HCT116 (cell line): ENCODE measurements around the gene RPS6KA6. TPM values are rescaled to one million over a fixed set of nuclear protein-coding genes. Genes with fewer than 3 reads are reported as not detected.
A peak's percentile ranks its signal among the peaks of the same experiment; 100 is the strongest.

Experiments
- ATAC-seq: fragments of 200-7000 bp; cut with Tn5 transposase; 2 replicates; pipeline ENCODE4 v1.9.1; 2020; ENCODE audit warnings: mild to moderate bottlenecking, moderate library complexity
- BruUV-seq: library from RNA; stranded (reverse); fragments of 400-500 nt; replicated peaks from 2 replicates; lab custom pipeline; 2021; lab: Mats Ljungman, UMichigan
- CTCF ChIA-PET: fragments of 300-600 bp; sonication (Branson Sonifier 250); formaldehyde crosslinking; loops from one replicate; lab custom pipeline; 2021; ENCODE audit warnings: antibody characterized with exemption; lab: Charles Lee
- POLR2A ChIA-PET: fragments of 300-600, 350-600 bp; sonication (Branson Sonifier 250); formaldehyde crosslinking; loops from one replicate; lab custom pipeline; 2021; ENCODE audit warnings: antibody characterized with exemption; lab: Charles Lee
- RAD21 ChIA-PET, 2 experiments: fragments of 300-600 bp; sonication (Branson Sonifier 250); formaldehyde crosslinking; loops; one replicate each; lab custom pipeline; 2023; ENCODE audit warnings: low total read pairs in 2 of 2; ENCODE audit not compliant: uncharacterized antibody in 2 of 2, unreplicated experiment in 2 of 2, low non-redundant PET in 1 of 2; lab: Charles Lee
- DNase-seq: peaks from one replicate; pipeline ENCODE4 v3.0.0-alpha.2; 2010; ENCODE audit warnings: low read depth, low spot score
- H2AFZ ChIP-seq: fragments of 200-600 bp; shearing (Covaris generic), sonication (generic); 2 replicates; pipeline ENCODE4 v1.6.1; 2017; ENCODE audit warnings: low read depth, mixed run types, mixed read lengths, antibody characterized with exemption, low read length; ENCODE audit not compliant: poor library complexity, severe bottlenecking
- H3K27ac ChIP-seq: 2 replicates; pipeline ENCODE4 v1.5.1; 2012; ENCODE audit warnings: low read depth, low read length
- H3K27me3 ChIP-seq: fragments of 200-600 bp; sonication (generic); 2 replicates; pipeline ENCODE4 v1.6.1; 2016; ENCODE audit warnings: mixed run types, low read length, mixed read lengths; ENCODE audit not compliant: insufficient read depth
- H3K36me3 ChIP-seq, 2 experiments: fragments of 200-500 bp in 1 of 2; fragments of 200-600 bp in 1 of 2; sonication (Bioruptor generic) in 1 of 2; sonication (generic) in 1 of 2; 2 replicates each; pipeline versions ENCODE4 v1.5.1 to v1.6.1; 2014 to 2016; ENCODE audit warnings: low read length in 2 of 2, inconsistent platforms in 1 of 2, mixed read lengths in 1 of 2, mixed run types in 1 of 2; ENCODE audit not compliant: insufficient read depth in 2 of 2, control insufficient read depth in 1 of 2
- H3K4me1 ChIP-seq, 2 experiments: fragments of 200-600 bp in 1 of 2; sonication (generic) in 1 of 2; 2 replicates each; pipeline versions ENCODE4 v1.5.1 to v1.6.1; 2012 to 2017; ENCODE audit warnings: low read length in 2 of 2, inconsistent platforms in 1 of 2, mild to moderate bottlenecking in 1 of 2, mixed read lengths in 1 of 2, mixed run types in 1 of 2, moderate library complexity in 1 of 2; ENCODE audit not compliant: insufficient read depth in 2 of 2, control insufficient read depth in 1 of 2
- H3K4me2 ChIP-seq: fragments of 200-600 bp; sonication (generic); 2 replicates; pipeline ENCODE4 v1.6.1; 2017; ENCODE audit warnings: mixed run types, low read length, mixed read lengths
- H3K4me3 ChIP-seq, 2 experiments: fragments of 200-600 bp in 1 of 2; sonication (generic) in 1 of 2; replicated peaks in 1 of 2; 2 replicates each; pipeline ENCODE4 v1.5.1; 2011 to 2016; ENCODE audit warnings: low read length in 2 of 2, control low read depth in 1 of 2, low read depth in 1 of 2, mild to moderate bottlenecking in 1 of 2, mixed read lengths in 1 of 2, mixed run types in 1 of 2
- H3K79me2 ChIP-seq: fragments of 200-600 bp; sonication (generic); 2 replicates; pipeline ENCODE4 v1.6.1; 2017; ENCODE audit warnings: mild to moderate bottlenecking, mixed run types, low read length, moderate library complexity, mixed read lengths; ENCODE audit not compliant: insufficient read depth
- H3K9ac ChIP-seq: fragments of 200-600 bp; sonication (generic); 2 replicates; pipeline ENCODE4 v1.6.1; 2016; ENCODE audit warnings: low read length, mixed read lengths
- H3K9me2 ChIP-seq: fragments of 200-600 bp; sonication (generic), shearing (Covaris generic); 2 replicates; pipeline ENCODE4 v1.6.1; 2017; ENCODE audit warnings: mixed run types, mild to moderate bottlenecking, moderate library complexity; ENCODE audit not compliant: insufficient read depth
- H3K9me3 ChIP-seq, 2 experiments: fragments of 200-500 bp in 1 of 2; fragments of 200-600 bp in 1 of 2; sonication (Bioruptor generic) in 1 of 2; sonication (generic) in 1 of 2; 2 replicates each; pipeline ENCODE4 v1.6.1; 2014 to 2017; ENCODE audit warnings: low read length in 2 of 2, mixed read lengths in 2 of 2, inconsistent platforms in 1 of 2, low read depth in 1 of 2, mild to moderate bottlenecking in 1 of 2, mixed run types in 1 of 2, moderate library complexity in 1 of 2; ENCODE audit not compliant: control insufficient read depth in 1 of 2, insufficient read depth in 1 of 2
- H4K20me1 ChIP-seq: fragments of 200-600 bp; sonication (generic), shearing (Covaris generic); 2 replicates; pipeline ENCODE4 v1.6.1; 2017; ENCODE audit warnings: mixed run types, mild to moderate bottlenecking, moderate library complexity; ENCODE audit not compliant: insufficient read depth
- CTCF ChIP-seq, 3 experiments: fragments of 200-600 bp in 1 of 3; sonication (generic) in 1 of 3; IDR thresholded peaks in 2 of 3; conservative IDR thresholded peaks in 1 of 3; 2 replicates each; pipeline ENCODE4 v1.5.1; 2012 to 2017; ENCODE audit warnings: low read depth in 2 of 3, low read length in 2 of 3, antibody characterized with exemption in 1 of 3, borderline replicate concordance in 1 of 3, control low read depth in 1 of 3, mild to moderate bottlenecking in 1 of 3, mixed read lengths in 1 of 3, mixed run types in 1 of 3, moderate library complexity in 1 of 3; ENCODE audit not compliant: insufficient read depth in 1 of 3
- ELF1 ChIP-seq: IDR thresholded peaks from 2 replicates; pipeline ENCODE4 v1.6.1; 2012; ENCODE audit warnings: low read depth, borderline replicate concordance
- JUND ChIP-seq: IDR thresholded peaks from 2 replicates; pipeline ENCODE4 v1.6.1; 2012
- MAX ChIP-seq: IDR thresholded peaks from 2 replicates; pipeline ENCODE4 v1.6.1; 2012
- POLR2AphosphoS5 ChIP-seq: IDR thresholded peaks from 2 replicates; pipeline ENCODE4 v1.6.1; 2011; ENCODE audit warnings: mild to moderate bottlenecking, low read depth, low read length, moderate library complexity
- RAD21 ChIP-seq: IDR thresholded peaks from 2 replicates; pipeline ENCODE4 v1.6.1; 2012; ENCODE audit warnings: low read depth, mild to moderate bottlenecking
- TCF7L2 ChIP-seq: IDR thresholded peaks from 2 replicates; pipeline ENCODE4 v1.7.0; 2011; ENCODE audit warnings: borderline replicate concordance, inconsistent platforms; ENCODE audit not compliant: insufficient read depth, insufficient read length; ENCODE audit errors: extremely low read depth
- YY1 ChIP-seq: IDR thresholded peaks from 2 replicates; pipeline ENCODE4 v1.6.1; 2011; ENCODE audit warnings: low read length, low read depth, moderate library complexity, mild to moderate bottlenecking; ENCODE audit not compliant: insufficient replicate concordance; ENCODE audit errors: extremely low read depth
- ZNF274 ChIP-seq: fragments of 200-500 bp; sonication (Bioruptor generic); IDR thresholded peaks from 2 replicates; pipeline ENCODE4 v1.6.1; 2014; ENCODE audit warnings: mild to moderate bottlenecking, low read depth, low read length, inconsistent platforms
- intact Hi-C: fragments of 100-400 bp; cut with micrococcal nuclease; formaldehyde crosslinking; loops from 2 replicates; pipeline ENCODE4 v1.10.0; 2022
- total RNA-seq: library from RNA; stranded (reverse); gene quantifications from one replicate; pipeline ENCODE4 v1.2.1, GENCODE V29; 2021; ENCODE audit not compliant: unreplicated experiment

Gene RPS6KA6
- total RNA-seq, 1 experiment from 2014 or later = not detected

- Histone ChIP-seq H3K9me3 (no peaks in the 10 kb centered on the region), H3K4me3 (no peak overlapping the region), H3K9me2 (no peaks in the 10 kb centered on the region), H3K4me2 (no peak overlapping the region), H3K27ac (no peak overlapping the region), H3K9ac (no peak overlapping the region), H2AFZ (no peak overlapping the region), H3K79me2 (no peaks in the 10 kb centered on the region), H3K27me3 (no peaks in the 10 kb centered on the region), H3K4me1 (no peaks in the 10 kb centered on the region), H3K36me3 (no peaks in the 10 kb centered on the region), H4K20me1 (no peaks in the 10 kb centered on the region)
- no peak for ATAC-seq
- ChIA-PET CTCF (no interaction called here), RAD21 (no interaction called here), POLR2A (no interaction called here)
- BruUV-seq = no TSS peak
- no peak for DNase-seq
- intact Hi-C loops = no loop called here
- no peak for TF ChIP-seq ELF1
- no peak for TF ChIP-seq ZNF274
- no peak for TF ChIP-seq JUND
- no peak for TF ChIP-seq YY1
- TF ChIP-seq POLR2AphosphoS5 = no peak
These were observed 140.7 kb downstream of the RPS6KA6 start for GRCh38 chrX:84047339-84047738.

- H3K4me3 ChIP-seq = no peak overlapping the region
- no peaks in the 10 kb centered on the region for H3K79me2 ChIP-seq
- ChIA-PET RAD21 (no interaction called here), POLR2A (no interaction called here), CTCF (no interaction called here)
- no peak overlapping the region for H3K9ac ChIP-seq
- no peak overlapping the region for H2AFZ ChIP-seq
- H3K9me2 ChIP-seq = no peaks in the 10 kb centered on the region
- no peaks in the 10 kb centered on the region for H4K20me1 ChIP-seq
- no peaks in the 10 kb centered on the region for H3K36me3 ChIP-seq
- ATAC-seq (no peak), DNase-seq (no peak)
- TF ChIP-seq JUND = no peak
- no peak for TF ChIP-seq MAX
- TF ChIP-seq TCF7L2 = peak; percentile 83
- peak in 2 of 3 experiments; percentile 40 to 47; a peak in 3 of 6 replicates for TF ChIP-seq CTCF (IDR thresholded peaks at IDR 0.05 in 2 of 3, conservative IDR thresholded peaks at IDR 0.05 in 1 of 3; ENCODE audit: borderline replicate concordance in 1 of 3, insufficient read depth in 1 of 3, low read depth in 2 of 3, low read length in 2 of 3)
- TF ChIP-seq RAD21 = 0 out of 2 replicates have a peak, but pooled peaks have one; percentile 11
- H3K27me3 ChIP-seq = no peaks in the 10 kb centered on the region
- no peak overlapping the region for H3K4me2 ChIP-seq
- H3K27ac ChIP-seq = no peak overlapping the region
- H3K4me1 ChIP-seq = no peaks in the 10 kb centered on the region
- no TSS peak for BruUV-seq
- H3K9me3 ChIP-seq = no peaks in the 10 kb centered on the region
- intact Hi-C loops = no loop called here
These were observed 141.5 kb downstream of the RPS6KA6 start for GRCh38 chrX:84046403-84046984.
